A549 (cell line): ENCODE measurements around the gene PDE7B. TPM values are rescaled to one million over a fixed set of nuclear protein-coding genes. Genes with fewer than 3 reads are reported as not detected.
"Not testable (repeated sequence)": the region's sequence is repeated elsewhere in the genome, so short reads cannot be mapped to it uniquely, and the experiment has no call there.

Experiments used
- ATAC-seq, 2 experiments: fragments of 200-7000 bp in 1 of 2; fragments of >200 bp in 1 of 2; cut with Nextera tagmentation in 1 of 2; cut with Tn5 transposase in 1 of 2; 3 replicates each; pipeline versions ENCODE4 v1.8.0 to v1.9.1; 2018 to 2020; ENCODE audit warnings: mild to moderate bottlenecking in 1 of 2, moderate library complexity in 1 of 2
- CTCF ChIA-PET: fragments of 300-600 bp; sonication (Branson Sonifier 250); formaldehyde crosslinking; extraction: SDS; loops from one replicate; lab custom pipeline; 2021; ENCODE audit warnings: antibody characterized with exemption, inconsistent platforms; lab: Yijun Ruan, JAX
- POLR2A ChIA-PET: fragments of 350-600 bp; formaldehyde crosslinking; extraction: SDS; loops from one replicate; lab custom pipeline; 2021; ENCODE audit warnings: antibody characterized with exemption, inconsistent platforms; lab: Yijun Ruan, JAX
- DNase-seq, 2 experiments: peaks; one replicate each; pipeline versions ENCODE4 v3.0.0 to v3.0.0-alpha.2; 2011 to 2016; ENCODE audit warnings: low read depth in 1 of 2, low spot score in 1 of 2
- FAIRE-seq: peaks from 2 replicates; lab custom pipeline; 2011; peaks lifted over from hg19 to GRCh38; lab: Jason Lieb, UNC
- H3K27ac ChIP-seq, 2 experiments: fragments of >200 bp; sonication (Bioruptor Twin); formaldehyde crosslinking; 3 replicates each; pipeline ENCODE4 v1.5.1; 2016 to 2017
- H3K4me1 ChIP-seq: fragments of >200 bp; sonication (Bioruptor Twin); formaldehyde crosslinking; 3 replicates; pipeline ENCODE4 v1.6.1; 2016
- H3K4me2 ChIP-seq: fragments of >200 bp; sonication (Bioruptor Twin); formaldehyde crosslinking; 3 replicates; pipeline ENCODE4 v1.6.1; 2016
- H3K4me3 ChIP-seq: fragments of >200 bp; sonication (Bioruptor Twin); formaldehyde crosslinking; 3 replicates; pipeline ENCODE4 v1.5.1; 2016
- H3K9me3 ChIP-seq: fragments of >200 bp; sonication (Bioruptor Twin); formaldehyde crosslinking; 3 replicates; pipeline ENCODE4 v1.6.1; 2016
- ATOH8 ChIP-seq: fragments of 250-450 bp; sonication (Bioruptor Pico); IDR thresholded peaks from 2 replicates; pipeline ENCODE4 v1.5.0; 2020; ENCODE audit warnings: low read depth, mild to moderate bottlenecking, moderate library complexity
- CEBPB ChIP-seq, 2 experiments: fragments of >200 bp in 1 of 2; sonication (Bioruptor Twin) in 1 of 2; formaldehyde crosslinking in 1 of 2; IDR thresholded peaks; 2 replicates each; pipeline ENCODE4 v1.6.1; 2012 to 2016
- EHMT2 ChIP-seq: fragments of 200-600 bp; sonication (generic); IDR thresholded peaks from 2 replicates; pipeline ENCODE4 v1.6.1; 2016; ENCODE audit warnings: antibody characterized with exemption, low read depth, mild to moderate bottlenecking, moderate library complexity
- ESRRA ChIP-seq: fragments of 150-350 bp; IDR thresholded peaks from 2 replicates; pipeline ENCODE4 v1.6.1; 2014; ENCODE audit warnings: mild to moderate bottlenecking, low read length, borderline replicate concordance
- FOXS1 ChIP-seq: fragments of 250-450 bp; sonication (Bioruptor Pico); IDR thresholded peaks from 2 replicates; pipeline ENCODE4 v1.5.0; 2020; ENCODE audit warnings: mild to moderate bottlenecking, moderate library complexity
- GATA3 ChIP-seq: IDR thresholded peaks from 2 replicates; pipeline ENCODE4 v1.6.1; 2012; ENCODE audit warnings: borderline replicate concordance
- HES2 ChIP-seq: fragments of >200 bp; sonication (Bioruptor Twin); formaldehyde crosslinking; IDR thresholded peaks from 2 replicates; pipeline ENCODE4 v1.6.1; 2016
- HMGXB4 ChIP-seq: fragments of 250-450 bp; sonication (Bioruptor Pico); IDR thresholded peaks from 2 replicates; pipeline ENCODE4 v1.5.0; 2021; ENCODE audit warnings: mild to moderate bottlenecking, moderate library complexity, borderline replicate concordance
- HOXA7 ChIP-seq: fragments of 250-450 bp; sonication (Bioruptor Pico); IDR thresholded peaks from 2 replicates; pipeline ENCODE4 v1.5.0; 2020; ENCODE audit warnings: mild to moderate bottlenecking, moderate library complexity
- JUNB ChIP-seq: fragments of >200 bp; sonication (Bioruptor Twin); formaldehyde crosslinking; IDR thresholded peaks from 2 replicates; pipeline ENCODE4 v1.6.1; 2016
- KDM1A ChIP-seq: fragments of 200-600 bp; sonication (generic); IDR thresholded peaks from 2 replicates; pipeline ENCODE4 v1.6.1; 2016; ENCODE audit warnings: low read depth, mild to moderate bottlenecking
- KDM5A ChIP-seq: fragments of 200-600 bp; sonication (generic); IDR thresholded peaks from 2 replicates; pipeline ENCODE4 v1.6.1; 2016; ENCODE audit warnings: antibody characterized with exemption, mild to moderate bottlenecking
- MAFK ChIP-seq: fragments of 450-650 bp; IDR thresholded peaks from 2 replicates; pipeline ENCODE4 v1.6.1; 2014; ENCODE audit not compliant: partially characterized antibody
- MAZ ChIP-seq: fragments of 150-350 bp; IDR thresholded peaks from 2 replicates; pipeline ENCODE4 v1.6.1; 2014; ENCODE audit warnings: antibody characterized with exemption, low read depth, low read length, borderline replicate concordance
- POLR2A ChIP-seq: IDR thresholded peaks from 2 replicates; pipeline ENCODE4 v1.6.1; 2012; ENCODE audit warnings: mild to moderate bottlenecking, low read length
- POLR2AphosphoS2 ChIP-seq: conservative IDR thresholded peaks from 2 replicates; pipeline ENCODE4 v1.6.1; 2012; ENCODE audit warnings: low read length, improper control_type of control experiment, inconsistent platforms
- SMC3 ChIP-seq: fragments of >200 bp; sonication (Bioruptor Twin); formaldehyde crosslinking; IDR thresholded peaks from 3 replicates; pipeline ENCODE4 v1.6.1; 2018; ENCODE audit warnings: inconsistent platforms
- SREBF2 ChIP-seq: fragments of 450-650 bp; IDR thresholded peaks from 2 replicates; pipeline ENCODE4 v1.6.1; 2014; ENCODE audit warnings: mild to moderate bottlenecking, moderate library complexity
- ZFP36 ChIP-seq: fragments of 450-650 bp; IDR thresholded peaks from 2 replicates; pipeline ENCODE4 v1.6.1; 2014; ENCODE audit warnings: borderline replicate concordance; ENCODE audit not compliant: partially characterized antibody
- ZNF302 ChIP-seq: fragments of 250-450 bp; sonication (Bioruptor Pico); IDR thresholded peaks from 2 replicates; pipeline ENCODE4 v1.9.0; 2021; ENCODE audit warnings: inconsistent platforms, mild to moderate bottlenecking, moderate library complexity
- WGBS: methylation state at CpG from one replicate; pipeline ENCODE4 v1.1.6; 2017; ENCODE audit errors: missing lambda C conversion rate; 5-methylcytosine and 5-hydroxymethylcytosine counted together
- polyA plus RNA-seq, 4 experiments: library from polyadenylated mRNA; depleted of rRNA in 3 of 4; stranded (reverse); fragments of >200 nt; fragmentation: RNase III in 1 of 4; extraction: RNeasy Plus Mini Kit Qiagen cat#74134 plus additional on column Dnase treatment in 1 of 4; gene quantifications; 2 replicates in 3 of 4; 3 replicates in 1 of 4; pipeline ENCODE4 v1.2.3, GENCODE V29; 2011 to 2017

PDE7B gene
- polyA plus RNA-seq, 2 of the 4 experiments (the other 2 are of a cell fraction): 6.6 to 13.8 TPM

- Histone ChIP-seq H3K4me1 (peaks cover 18% of the 10 kb centered on the region; the same call in 2 of the 3 replicates), H3K4me2 (peak overlapping the region; percentile 48), H3K4me3 (no peak overlapping the region)
- DNase-seq (no peak), FAIRE-seq (no peak)
- POLR2A ChIA-PET: no interaction called here
- CTCF ChIA-PET: interaction anchor here (0.6 to 1.5 kb wide), 3 partner anchors 119 to 706 kb away, joined by 3 to 4 read pairs (median 4); no protein-coding TSS in a partner anchor
- peak; percentile 15 for TF ChIP-seq MAFK
- no peak for TF ChIP-seq HMGXB4 (CRISPR knock-in tag)
- no peak for TF ChIP-seq KDM1A
- TF ChIP-seq, all 56 proteins: peak for 1
- ATAC-seq: no peak
- 72% methylated on average over 3 of the region's 3 CpGs for WGBS
- Histone ChIP-seq H3K27ac (no peak overlapping the region), H3K9me3 (no peaks in the 10 kb centered on the region)
Measured at GRCh38 chr6:136137739-136138402, 286.4 kb downstream of the PDE7B start.

- H3K4me2 ChIP-seq, DNase-seq, H3K27ac ChIP-seq, H3K9me3 ChIP-seq, FAIRE-seq, H3K4me3 ChIP-seq, CTCF ChIA-PET, ATAC-seq, POLR2A ChIA-PET: not testable (repeated sequence)
- WGBS: 93% methylated on average over 6 of the region's 6 CpGs
- peaks cover 18% of the 10 kb centered on the region; the same call in 2 of the 3 replicates for H3K4me1 ChIP-seq
Measured at GRCh38 chr6:136139111-136139510, 287.6 kb downstream of the PDE7B start.

GRCh38 chr6:136144251-136145023 is 292.9 kb downstream of the PDE7B start:
- Histone ChIP-seq H3K4me2 (no peak overlapping the region), H3K27ac (no peak overlapping the region), H3K9me3 (no peaks in the 10 kb centered on the region), H3K4me3 (no peak overlapping the region), H3K4me1 (0 out of 3 replicates have a peak, but pooled peaks cover 7% of the 10 kb centered on the region)
- CTCF ChIA-PET: no interaction called here
- POLR2A ChIA-PET: no interaction called here
- ATAC-seq: no peak
- FAIRE-seq: no peak
- no peak for DNase-seq
- TF ChIP-seq POLR2AphosphoS2 (no peak), GATA3 (no peak), ZFP36 (no peak), CEBPB (IDR thresholded peaks at IDR 0.05) (no peak), SMC3 (no peak), ZNF302 (CRISPR knock-in tag) (no peak), ESRRA (no peak), HOXA7 (CRISPR knock-in tag) (no peak), EHMT2 (no peak), POLR2A (no peak), ATOH8 (CRISPR knock-in tag) (no peak), KDM5A (no peak), KDM1A (no peak), MAZ (no peak), SREBF2 (no peak), JUNB (no peak), HES2 (no peak), FOXS1 (CRISPR knock-in tag) (no peak)
- TF ChIP-seq, all 56 proteins: peak for 0
